GM12873 (cell line): Measurements from ENCODE around the gene CST9.

Source experiments
- TF ChIP-seq, protein P1 (sequence below): IDR thresholded peaks from 2 replicates; pipeline ENCODE4 v1.5.1; 2012; ENCODE audit warnings: low read depth, mild to moderate bottlenecking, moderate library complexity, low read length, control low read depth; ENCODE audit not compliant: insufficient read depth; ENCODE audit errors: missing control alignments

Gene CST9

DNA sequence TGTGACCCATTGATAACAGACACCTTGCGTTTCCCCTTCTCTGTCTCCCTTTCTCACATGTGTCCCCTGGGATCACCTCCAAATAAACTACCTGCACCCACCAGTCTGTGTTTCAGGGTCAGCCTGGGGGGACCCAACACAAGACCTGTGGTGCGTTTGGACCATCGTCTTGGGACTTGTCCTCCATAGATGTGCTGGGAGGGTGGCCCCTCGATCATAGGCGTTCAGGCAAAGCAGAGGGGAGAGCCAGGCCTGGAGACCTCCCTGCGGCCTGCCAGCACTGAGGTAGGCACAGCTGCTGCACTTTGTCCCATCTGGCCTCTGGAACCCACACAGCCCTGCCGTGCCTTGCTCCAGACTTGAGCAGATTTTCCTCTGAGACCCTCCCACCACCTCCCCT lies 18.1 kb downstream of the CST9 start:
- TF ChIP-seq, protein P1, sequence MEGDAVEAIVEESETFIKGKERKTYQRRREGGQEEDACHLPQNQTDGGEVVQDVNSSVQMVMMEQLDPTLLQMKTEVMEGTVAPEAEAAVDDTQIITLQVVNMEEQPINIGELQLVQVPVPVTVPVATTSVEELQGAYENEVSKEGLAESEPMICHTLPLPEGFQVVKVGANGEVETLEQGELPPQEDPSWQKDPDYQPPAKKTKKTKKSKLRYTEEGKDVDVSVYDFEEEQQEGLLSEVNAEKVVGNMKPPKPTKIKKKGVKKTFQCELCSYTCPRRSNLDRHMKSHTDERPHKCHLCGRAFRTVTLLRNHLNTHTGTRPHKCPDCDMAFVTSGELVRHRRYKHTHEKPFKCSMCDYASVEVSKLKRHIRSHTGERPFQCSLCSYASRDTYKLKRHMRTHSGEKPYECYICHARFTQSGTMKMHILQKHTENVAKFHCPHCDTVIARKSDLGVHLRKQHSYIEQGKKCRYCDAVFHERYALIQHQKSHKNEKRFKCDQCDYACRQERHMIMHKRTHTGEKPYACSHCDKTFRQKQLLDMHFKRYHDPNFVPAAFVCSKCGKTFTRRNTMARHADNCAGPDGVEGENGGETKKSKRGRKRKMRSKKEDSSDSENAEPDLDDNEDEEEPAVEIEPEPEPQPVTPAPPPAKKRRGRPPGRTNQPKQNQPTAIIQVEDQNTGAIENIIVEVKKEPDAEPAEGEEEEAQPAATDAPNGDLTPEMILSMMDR: no peak

DNA sequence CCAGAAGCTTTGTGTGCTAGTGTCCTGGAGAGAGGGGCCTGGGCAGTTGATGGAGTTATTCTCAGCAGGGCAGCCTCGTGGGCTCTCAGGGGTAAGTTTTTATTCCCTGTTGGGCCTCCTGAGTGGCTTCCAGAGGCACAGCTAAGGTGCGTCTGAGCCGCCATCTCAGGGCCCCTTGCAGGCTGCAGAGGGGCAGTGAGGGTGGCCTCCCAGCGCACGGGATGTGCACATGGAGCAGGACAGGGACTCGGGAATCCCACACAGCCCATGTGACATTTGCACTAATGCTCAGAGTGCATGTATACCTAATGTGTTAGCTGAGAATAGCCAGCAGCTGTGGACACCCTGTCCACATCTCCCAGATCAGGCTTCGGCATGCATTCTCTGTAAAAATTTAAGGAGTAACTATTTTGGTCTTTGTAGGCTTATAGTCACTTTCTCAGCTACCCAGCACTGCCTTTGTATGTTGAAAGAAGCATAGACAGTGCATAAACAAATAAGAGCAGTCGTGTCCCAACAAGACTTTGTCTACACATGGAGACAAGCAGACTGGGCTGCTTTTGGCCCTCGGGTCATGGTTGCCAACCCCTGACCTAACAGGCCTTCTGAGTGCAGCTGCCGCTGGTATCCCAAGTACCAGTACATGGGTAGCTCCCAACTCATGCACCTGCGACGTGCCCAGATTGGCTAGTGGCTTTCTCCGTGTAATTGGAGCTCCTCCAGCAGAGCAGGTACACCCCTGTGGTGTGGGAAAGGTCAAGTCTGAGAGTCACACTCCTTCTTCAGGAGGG lies 18.8 kb downstream of the CST9 start:
- TF ChIP-seq, protein P1: no peak

- TF ChIP-seq, protein P1: no peak
Measured at GRCh38 chr20:23585808-23586734, 19.6 kb downstream of the CST9 start.

DNA sequence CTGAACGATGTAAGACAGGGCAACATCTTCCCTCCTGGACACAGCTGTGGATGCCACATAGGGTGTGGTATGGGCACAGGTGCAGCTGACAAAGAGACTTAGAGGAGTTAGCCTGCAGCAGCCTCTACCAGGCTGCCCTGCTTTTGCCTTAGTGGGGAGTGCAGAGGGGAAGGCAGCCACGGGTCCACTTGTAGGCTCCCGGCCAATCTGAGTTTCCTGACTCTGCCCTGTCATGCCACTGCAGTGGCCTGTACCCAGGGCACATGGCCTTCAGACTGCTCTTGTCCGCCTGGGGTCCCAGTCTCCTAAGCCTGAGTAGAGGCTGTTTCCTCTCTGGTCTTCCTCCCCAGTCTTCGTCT lies 20.3 kb downstream of the CST9 start:
- TF ChIP-seq, protein P1: no peak

DNA sequence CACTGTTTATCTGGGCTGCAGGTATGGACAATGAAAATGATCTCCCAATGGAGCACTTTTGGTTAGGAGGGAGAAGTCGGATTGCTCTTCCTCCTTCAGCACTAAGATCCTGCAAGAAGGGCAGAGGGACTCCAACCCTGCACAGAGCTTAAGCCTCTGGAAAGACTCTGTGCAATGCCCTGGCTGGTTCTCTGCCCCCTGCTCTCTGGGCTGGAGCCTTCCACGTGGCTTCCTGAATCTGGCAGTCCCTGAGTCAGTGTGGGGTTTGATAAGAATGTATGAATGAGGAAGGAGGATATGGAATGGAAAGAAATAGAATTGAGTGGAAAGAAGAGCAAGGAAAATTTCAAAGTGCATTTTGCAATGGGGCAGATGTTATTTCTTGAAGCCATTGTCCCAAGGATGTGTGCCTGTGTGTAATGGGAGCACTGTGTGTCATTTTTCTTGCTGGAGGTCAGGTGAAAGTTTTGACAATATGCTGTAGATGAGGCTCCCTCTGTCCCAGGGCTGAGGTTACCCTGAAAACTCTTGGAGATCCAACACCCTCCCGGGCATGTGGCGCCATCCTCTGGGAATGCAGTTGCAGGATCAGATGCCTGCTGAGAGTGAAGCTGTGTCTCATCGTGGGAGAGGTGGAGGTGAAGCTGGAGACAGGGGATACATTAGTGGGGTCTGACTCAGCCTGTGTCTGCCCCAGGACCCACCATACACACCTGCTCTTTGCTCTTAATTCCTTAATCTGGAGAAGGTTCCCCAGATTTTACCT lies 21.1 kb downstream of the CST9 start:
- TF ChIP-seq, protein P1: no peak

DNA sequence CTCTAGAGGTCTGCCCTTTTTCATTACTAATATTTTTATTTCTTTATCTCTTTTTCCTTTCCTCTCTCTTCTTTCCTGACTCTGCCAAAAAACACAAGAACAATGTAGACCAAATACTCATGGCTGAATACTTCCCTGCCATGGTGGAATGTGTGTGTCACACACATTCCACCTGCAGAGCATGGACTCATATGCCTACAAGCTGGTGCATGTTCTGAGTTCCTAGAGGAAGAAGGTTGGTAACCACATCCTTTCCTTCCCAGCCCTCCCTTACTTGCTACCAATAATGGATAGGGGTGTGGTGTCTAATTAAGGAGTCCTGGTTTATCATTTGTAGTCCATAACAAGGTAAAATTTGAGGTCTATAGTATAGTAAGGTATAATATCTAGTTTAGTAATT lies 22.2 kb downstream of the CST9 start:
- TF ChIP-seq, protein P1: no peak
